T-helper 2 cell treated with Interferon-gamma antibody and Interleukin-4, amounts not matched to agents 100 ng/mL and 5 ng/mL, for 36 hours (primary cell): ENCODE results near the gene LOC101059915. TPM values are rescaled to one million over a fixed set of nuclear protein-coding genes. Genes with fewer than 3 reads are reported as not detected.

Experiments
- total RNA-seq: library from RNA; stranded (reverse); gene quantifications from 2 replicates; pipeline ENCODE4 v1.2.3, GENCODE V29; 2022

The LOC101059915 gene

Other genes starting within 250 kb of the LOC101059915 start
- gene OGT, start 134.4 kb upstream of the LOC101059915 start, total RNA-seq = 269 and 277 TPM in 2 replicates
- 3.6 and 4.3 TPM in 2 replicates for gene GCNA, start 89.1 kb upstream of the LOC101059915 start, total RNA-seq
- 32.8 and 35.1 TPM in 2 replicates for gene CXCR3, start 49.0 kb upstream of the LOC101059915 start, total RNA-seq
- gene CXorf49, start 50.7 kb downstream of the LOC101059915 start, total RNA-seq = not detected in 2 replicates
- not detected in 2 replicates for gene CXorf49B, start 95.8 kb downstream of the LOC101059915 start, total RNA-seq
- gene NHSL2, start 243.3 kb downstream of the LOC101059915 start, total RNA-seq = 0.75 and 1.2 TPM in 2 replicates